Stimulated activated CD8-positive, alpha-beta memory T cell treated with anti-CD3 and anti-CD28 coated beads, Interleukin-12 subunit alpha, Interleukin-12 subunit beta, amount 100 ng/mL, for 1 hour (primary cell): ENCODE data around the gene NR3C2.

Experiments
- DNase-seq: peaks from one replicate; pipeline ENCODE4 v3.0.0-alpha.2; 2020; ENCODE audit warnings: low read depth

Gene NR3C2

GRCh38 chr4:148435654-148436406 is 6.4 kb downstream of the NR3C2 start:
- no peak for DNase-seq

GRCh38 chr4:148434075-148434773 is 8.0 kb downstream of the NR3C2 start:
- DNase-seq = no peak

GRCh38 chr4:148431401-148431800 is 10.8 kb downstream of the NR3C2 start:
- DNase-seq = no peak

GRCh38 chr4:148430854-148431253 is 11.4 kb downstream of the NR3C2 start:
- DNase-seq = no peak

GRCh38 chr4:148429206-148429605 is 13.0 kb downstream of the NR3C2 start:
- no peak for DNase-seq

- DNase-seq = no peak
These were observed 15.6 kb downstream of the NR3C2 start for GRCh38 chr4:148426643-148427042.

- DNase-seq = no peak
These were observed 16.7 kb downstream of the NR3C2 start for GRCh38 chr4:148425327-148426110.

- no peak for DNase-seq
These were observed 21.8 kb downstream of the NR3C2 start for GRCh38 chr4:148420397-148420796.

- DNase-seq = no peak
These were observed 26.7 kb downstream of the NR3C2 start for GRCh38 chr4:148415500-148415899.

GRCh38 chr4:148412460-148412994 is 29.7 kb downstream of the NR3C2 start:
- no peak for DNase-seq

GRCh38 chr4:148405161-148405893 is 36.9 kb downstream of the NR3C2 start:
- no peak for DNase-seq

GRCh38 chr4:148398988-148399387 is 43.2 kb downstream of the NR3C2 start:
- DNase-seq = no peak

- DNase-seq = no peak
These were observed 44.4 kb downstream of the NR3C2 start for GRCh38 chr4:148397771-148398170.

GRCh38 chr4:148396986-148397673 is 45.1 kb downstream of the NR3C2 start:
- no peak for DNase-seq

- no peak for DNase-seq
These were observed 46.4 kb downstream of the NR3C2 start for GRCh38 chr4:148395771-148396170.

GRCh38 chr4:148391056-148391455 is 51.2 kb downstream of the NR3C2 start:
- DNase-seq = no peak

- no peak for DNase-seq
These were observed 51.9 kb downstream of the NR3C2 start for GRCh38 chr4:148390311-148390710.

GRCh38 chr4:148380291-148380690 is 61.9 kb downstream of the NR3C2 start:
- DNase-seq = no peak

GRCh38 chr4:148376151-148376550 is 66.1 kb downstream of the NR3C2 start:
- peak; percentile 15 for DNase-seq

GRCh38 chr4:148375584-148375983 is 66.6 kb downstream of the NR3C2 start:
- DNase-seq = no peak

- DNase-seq = no peak
These were observed 69.1 kb downstream of the NR3C2 start for GRCh38 chr4:148373093-148373492.
